Gastroesophageal sphincter (tissue), 3 donors: ENCODE measurements around the gene CHST3.

Experiments used
- POLR2AphosphoS5 ChIP-seq: sonication (generic); formaldehyde crosslinking; IDR thresholded peaks from one replicate; pipeline ENCODE4 v1.6.1; 2017; ENCODE audit warnings: antibody characterized with exemption
- TF ChIP-seq, protein P1 (sequence below), 4 experiments: fragments of 200-600 bp in 2 of 4; fragments of 450-650 bp in 2 of 4; sonication (generic) in 1 of 4; IDR thresholded peaks; one replicate each; pipeline ENCODE4 v1.5.1; 2017 to 2019; ENCODE audit warnings: antibody characterized with exemption in 4 of 4, mild to moderate bottlenecking in 2 of 4, moderate library complexity in 2 of 4

GRCh38 chr10:72039377-72039776, 75.2 kb downstream of the CHST3 start:
- no peak for TF ChIP-seq POLR2AphosphoS5
- TF ChIP-seq, protein P1, sequence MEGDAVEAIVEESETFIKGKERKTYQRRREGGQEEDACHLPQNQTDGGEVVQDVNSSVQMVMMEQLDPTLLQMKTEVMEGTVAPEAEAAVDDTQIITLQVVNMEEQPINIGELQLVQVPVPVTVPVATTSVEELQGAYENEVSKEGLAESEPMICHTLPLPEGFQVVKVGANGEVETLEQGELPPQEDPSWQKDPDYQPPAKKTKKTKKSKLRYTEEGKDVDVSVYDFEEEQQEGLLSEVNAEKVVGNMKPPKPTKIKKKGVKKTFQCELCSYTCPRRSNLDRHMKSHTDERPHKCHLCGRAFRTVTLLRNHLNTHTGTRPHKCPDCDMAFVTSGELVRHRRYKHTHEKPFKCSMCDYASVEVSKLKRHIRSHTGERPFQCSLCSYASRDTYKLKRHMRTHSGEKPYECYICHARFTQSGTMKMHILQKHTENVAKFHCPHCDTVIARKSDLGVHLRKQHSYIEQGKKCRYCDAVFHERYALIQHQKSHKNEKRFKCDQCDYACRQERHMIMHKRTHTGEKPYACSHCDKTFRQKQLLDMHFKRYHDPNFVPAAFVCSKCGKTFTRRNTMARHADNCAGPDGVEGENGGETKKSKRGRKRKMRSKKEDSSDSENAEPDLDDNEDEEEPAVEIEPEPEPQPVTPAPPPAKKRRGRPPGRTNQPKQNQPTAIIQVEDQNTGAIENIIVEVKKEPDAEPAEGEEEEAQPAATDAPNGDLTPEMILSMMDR (IDR thresholded peaks at IDR 0.05): no peak
